Sciatic nerve (tissue), 2 donors: ENCODE results near the gene SERPINA5. TPM values are rescaled to one million over a fixed set of nuclear protein-coding genes. Genes with fewer than 3 reads are reported as not detected.
A peak's percentile ranks its signal among the peaks of the same experiment; 100 is the strongest.
"Not testable (repeated sequence)": the region's sequence is repeated elsewhere in the genome, so short reads cannot be mapped to it uniquely, and the experiment has no call there.

ENCODE experiments used
- ATAC-seq: fragments of 200-7000 bp; cut with Tn5 transposase; one replicate; pipeline ENCODE4 v1.9.1; 2020; ENCODE audit warnings: mild to moderate bottlenecking, moderate library complexity
- DNase-seq: peaks from one replicate; pipeline ENCODE4 v3.0.0-alpha.2; 2020; ENCODE audit warnings: low spot score
- intact Hi-C: fragments of 100-400 bp; cut with DNase I; formaldehyde crosslinking; loops from one replicate; pipeline ENCODE4 v1.14.2; 2022
- total RNA-seq: library from RNA; stranded (reverse); fragmentation: NEBNext Ultra II Directional; extraction: Animal tissue kit (Norgen Biotek cat#: 25700); gene quantifications from one replicate; pipeline ENCODE4 v1.2.1, GENCODE V29; 2021
- donor health status: DM: no; HTN: no; CAD: no.
- donor health status: DM: no; HTN: no; CAD: no.

Gene SERPINA5
- total RNA-seq, 1 donor from 2014 or later = 8.8 TPM

DNA sequence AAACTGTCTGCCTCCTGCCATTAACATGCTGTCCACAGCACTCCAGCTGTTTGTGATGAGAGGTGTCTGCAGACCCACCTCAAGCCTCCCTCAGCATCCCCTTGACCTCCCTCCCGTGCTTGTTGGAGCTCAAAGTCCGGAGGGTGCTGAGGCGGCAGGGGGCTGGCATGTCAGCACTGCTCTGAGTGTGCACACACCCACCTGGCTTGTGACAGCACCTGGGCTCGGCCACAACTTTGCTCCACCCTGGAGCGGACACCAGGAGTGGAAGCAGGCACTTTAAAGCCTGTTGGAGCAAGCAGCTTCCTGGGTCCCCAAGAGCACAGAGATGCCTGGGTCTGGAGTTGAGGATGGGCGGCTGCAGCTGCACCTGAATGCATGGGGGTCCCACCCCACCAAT is 51.9 kb downstream of the SERPINA5 start:
- no peak for ATAC-seq
- intact Hi-C loops = no loop called here

DNA sequence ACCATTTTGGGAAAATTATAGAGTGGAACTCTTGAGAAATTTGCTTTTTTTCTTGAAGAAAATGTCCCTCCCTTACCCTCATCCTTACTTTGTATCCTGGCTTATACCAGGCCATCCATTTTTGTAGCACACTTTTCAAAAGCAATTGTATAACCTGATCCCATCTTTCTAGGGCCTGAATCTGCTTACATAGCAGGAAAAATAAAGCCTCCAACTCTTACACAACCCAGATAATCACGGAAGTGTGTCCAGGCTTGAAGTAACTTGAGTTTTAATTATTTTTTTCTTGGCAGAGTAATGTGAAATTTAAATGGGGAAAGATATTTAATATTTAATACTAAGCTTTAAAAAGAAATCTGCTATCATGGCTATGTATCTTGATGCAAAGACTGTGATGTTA is 53.9 kb downstream of the SERPINA5 start:
- no peak for DNase-seq
- no peak for ATAC-seq
- intact Hi-C loops = no loop called here

More for the DNA sequence above, 51.9 kb downstream of the SERPINA5 start:
- peak; percentile 35 for DNase-seq

DNA sequence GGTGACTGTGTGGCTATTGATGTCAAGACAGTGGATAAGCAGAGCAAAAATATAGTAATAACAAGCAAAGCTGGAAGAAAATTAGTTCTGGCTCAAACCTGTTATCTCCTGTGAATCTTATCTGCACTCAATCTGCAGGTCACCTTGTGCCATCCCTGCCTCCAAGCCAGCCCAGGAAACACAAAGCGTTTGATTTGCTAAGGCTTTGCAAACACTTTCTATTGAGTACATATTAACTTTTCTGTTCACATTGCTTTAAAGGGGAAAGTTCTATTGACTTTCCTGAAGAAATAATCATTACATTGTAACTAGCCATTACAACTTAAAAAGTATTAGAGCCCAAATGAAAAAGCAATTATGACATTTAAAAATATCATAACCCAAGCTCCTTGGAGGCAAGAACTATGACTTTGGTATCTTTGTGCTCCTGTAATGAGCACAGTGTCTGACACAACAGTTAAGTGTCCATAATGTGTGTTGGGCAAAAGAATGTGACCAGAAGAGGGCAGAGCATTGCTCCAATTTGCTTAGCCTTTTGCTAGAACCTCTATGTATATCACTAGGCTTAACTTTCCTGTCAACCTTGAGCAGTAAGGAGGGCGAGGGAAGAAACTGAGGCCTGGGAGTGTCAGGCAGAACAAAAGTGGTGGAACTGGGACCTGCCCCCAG is 55.7 kb downstream of the SERPINA5 start:
- ATAC-seq (no peak), DNase-seq (no peak)
- intact Hi-C loops = no loop called here

DNA sequence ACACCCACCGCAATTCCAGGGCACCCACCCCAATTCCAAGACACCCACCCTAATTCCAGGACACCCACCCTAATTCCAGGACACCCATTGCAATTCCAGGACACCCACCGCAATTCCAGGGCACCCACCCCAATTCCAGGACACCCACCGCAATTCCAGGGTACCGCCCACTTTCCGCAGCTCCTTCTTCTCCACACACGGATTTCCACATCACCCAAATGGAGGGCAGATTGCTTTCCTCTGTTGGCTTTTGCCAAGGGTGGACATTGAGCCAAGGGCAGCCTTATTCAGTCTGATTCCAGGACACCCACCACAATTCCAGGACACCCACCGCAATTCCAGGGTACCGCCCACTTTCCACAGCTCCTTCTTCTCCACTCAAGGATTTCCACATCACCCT is 56.6 kb downstream of the SERPINA5 start:
- intact Hi-C loops, DNase-seq: not testable (repeated sequence)

DNA sequence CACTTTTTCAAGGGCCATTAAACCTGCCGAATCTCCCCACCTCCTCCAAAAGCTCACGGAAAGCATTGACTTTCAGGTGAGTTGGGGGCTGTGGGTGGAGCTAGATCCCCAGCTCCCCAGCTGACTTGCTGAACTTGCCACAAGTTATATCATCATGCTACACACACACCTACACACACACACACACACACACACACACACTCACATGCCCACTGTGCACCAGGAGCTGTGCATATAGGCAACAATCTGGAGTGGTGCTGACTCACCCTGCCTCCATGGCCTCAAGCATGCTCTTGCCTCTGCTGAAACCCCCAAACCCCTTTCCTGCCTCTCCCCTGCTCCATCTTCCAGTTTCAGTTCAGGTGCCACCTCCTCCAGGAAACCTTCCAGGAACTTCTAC is 57.1 kb downstream of the SERPINA5 start:
- DNase-seq = no peak
- intact Hi-C loops = no loop called here
- no peak for ATAC-seq

More for the DNA sequence above, 56.6 kb downstream of the SERPINA5 start:
- not testable (repeated sequence) for ATAC-seq

DNA sequence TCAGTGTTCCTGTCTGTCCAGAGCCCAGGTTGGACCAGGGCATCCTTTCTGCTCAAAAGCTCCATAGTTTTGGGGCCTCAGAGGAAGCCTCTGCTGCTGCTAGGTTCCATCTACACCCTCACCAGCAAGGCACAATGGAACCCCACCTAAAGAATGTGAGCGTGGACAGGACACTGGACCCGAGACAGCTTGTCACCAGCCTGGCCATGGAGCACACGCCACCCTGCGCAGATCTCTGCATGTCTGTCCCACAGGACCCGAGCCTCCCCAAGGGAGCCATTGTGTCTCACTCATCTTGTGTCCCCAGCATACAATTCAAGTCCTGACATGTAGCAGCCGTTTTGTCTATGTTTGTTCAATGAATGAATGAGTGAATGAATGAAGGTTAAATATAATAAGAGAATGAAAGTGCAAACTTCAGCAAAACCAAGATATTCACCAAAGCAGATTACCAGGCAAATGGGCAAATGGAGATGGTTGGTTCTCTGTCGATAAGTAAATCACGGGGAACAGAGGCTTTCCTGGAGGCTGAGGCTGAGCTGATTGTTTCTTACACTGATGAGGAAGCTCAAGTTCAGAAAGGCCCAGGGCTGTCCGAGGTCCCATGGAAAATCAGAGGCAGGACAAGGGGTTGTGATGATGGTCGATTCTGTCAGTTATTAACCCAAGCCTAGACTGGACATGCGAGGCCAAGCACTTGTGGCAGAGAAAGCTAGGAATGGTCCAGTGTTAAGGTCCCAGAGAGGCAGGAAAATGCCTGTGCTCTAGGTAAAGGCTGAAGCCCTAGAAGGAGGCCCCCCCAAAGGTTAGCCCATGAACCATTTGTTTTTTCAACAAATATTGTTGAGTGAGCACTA is 58.0 kb downstream of the SERPINA5 start:
- DNase-seq = no peak
- no peak for ATAC-seq
- intact Hi-C loops = no loop called here

DNA sequence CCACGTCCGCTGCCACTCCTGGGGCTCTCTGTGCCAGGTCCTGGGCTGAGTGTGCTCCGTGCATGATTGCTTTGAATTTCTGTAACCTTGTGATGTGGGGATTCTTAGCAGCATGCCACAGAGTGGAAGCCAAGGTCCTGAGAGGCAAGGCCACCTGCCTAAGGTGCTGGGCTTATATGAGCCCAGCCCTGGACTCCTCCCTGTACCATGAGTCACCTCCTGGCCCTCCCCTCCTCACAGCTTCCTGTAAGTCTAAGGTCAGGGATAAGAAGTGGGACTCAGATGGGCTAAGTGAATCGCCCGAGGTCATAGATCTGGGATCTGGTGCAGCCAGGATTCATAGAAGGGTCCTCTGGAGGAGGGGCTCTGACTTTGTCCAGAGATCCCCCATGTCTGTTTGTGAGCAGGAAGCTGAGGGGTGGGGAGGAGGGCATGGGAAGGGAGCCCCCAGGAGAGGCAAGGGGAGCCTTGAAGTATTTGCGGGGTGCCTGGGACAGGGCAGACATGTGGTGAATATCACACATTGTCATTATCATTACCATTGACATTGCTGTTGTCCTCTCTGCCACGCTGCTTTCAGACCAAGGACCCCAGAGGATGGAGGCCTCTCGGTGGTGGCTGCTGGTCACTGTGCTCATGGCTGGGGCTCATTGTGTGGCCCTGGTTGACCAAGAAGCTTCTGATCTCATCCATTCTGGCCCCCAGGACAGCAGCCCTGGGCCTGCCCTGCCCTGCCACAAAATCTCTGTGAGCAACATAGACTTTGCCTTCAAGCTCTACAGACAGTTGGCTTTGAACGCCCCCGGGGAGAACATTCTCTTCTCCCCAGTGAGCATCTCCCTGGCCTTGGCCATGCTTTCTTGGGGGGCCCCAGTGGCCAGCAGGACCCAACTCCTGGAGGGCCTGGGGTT is 59.8 kb downstream of the SERPINA5 start:
- no peak for DNase-seq
- no peak for ATAC-seq
- intact Hi-C loops = no loop called here

DNA sequence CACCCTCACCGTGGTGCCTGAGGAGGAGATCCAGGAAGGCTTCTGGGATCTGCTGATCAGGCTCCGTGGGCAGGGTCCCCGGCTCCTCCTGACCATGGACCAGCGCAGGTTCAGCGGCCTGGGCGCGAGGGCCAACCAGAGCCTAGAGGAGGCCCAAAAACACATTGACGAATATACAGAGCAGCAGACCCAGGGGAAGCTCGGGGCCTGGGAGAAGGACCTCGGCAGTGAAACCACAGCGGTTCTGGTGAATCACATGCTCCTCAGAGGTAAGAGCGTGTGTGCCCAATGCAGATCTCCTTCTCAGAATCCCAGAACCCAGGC is 60.4 kb downstream of the SERPINA5 start:
- no peak for DNase-seq
- no peak for ATAC-seq
- intact Hi-C loops = no loop called here

Other genes with a start within 250 kb of the SERPINA5 start
- gene SERPINA2, start 214.7 kb upstream of the SERPINA5 start, total RNA-seq = not detected
- gene SERPINA1, start 192.8 kb upstream of the SERPINA5 start, total RNA-seq = 28.5 TPM
- not detected for gene SERPINA11, start 128.6 kb upstream of the SERPINA5 start, total RNA-seq
- not detected for gene SERPINA9, start 105.2 kb upstream of the SERPINA5 start, total RNA-seq
- not detected for gene SERPINA12, start 72.0 kb upstream of the SERPINA5 start, total RNA-seq
- not detected for gene SERPINA4, start 20.0 kb upstream of the SERPINA5 start, total RNA-seq
- gene SERPINA3, start 31.0 kb downstream of the SERPINA5 start, total RNA-seq = 77.1 TPM
- 4.5 TPM for gene GSC, start 188.7 kb downstream of the SERPINA5 start, total RNA-seq